Mesodermal cell (in vitro differentiated cells): ENCODE data around the gene PLD5. TPM values are rescaled to one million over a fixed set of nuclear protein-coding genes. Genes with fewer than 3 reads are reported as not detected.

ENCODE experiments used
- H3K27ac ChIP-seq: 2 replicates; pipeline ENCODE4 v1.7.0; 2013; ENCODE audit warnings: mild to moderate bottlenecking, low read depth, low read length, moderate library complexity; ENCODE audit not compliant: severe bottlenecking
- H3K36me3 ChIP-seq: 2 replicates; pipeline ENCODE4 v1.7.1; 2013; ENCODE audit warnings: mild to moderate bottlenecking, low read length, moderate library complexity; ENCODE audit not compliant: control insufficient read depth, insufficient read depth
- H3K4me1 ChIP-seq: one replicate; pipeline ENCODE4 v1.7.1; 2013; ENCODE audit warnings: mild to moderate bottlenecking, low read length; ENCODE audit not compliant: insufficient read depth, control insufficient read depth, poor library complexity, severe bottlenecking
- H3K4me3 ChIP-seq: 2 replicates; pipeline ENCODE4 v1.7.0; 2013; ENCODE audit warnings: low read length, control low read depth, mild to moderate bottlenecking; ENCODE audit not compliant: insufficient read depth, poor library complexity, severe bottlenecking; ENCODE audit errors: extremely low read depth
- H3K9me3 ChIP-seq: 2 replicates; pipeline ENCODE4 v1.7.1; 2013; ENCODE audit warnings: mild to moderate bottlenecking, low read length, moderate library complexity; ENCODE audit not compliant: control insufficient read depth
- WGBS, 2 experiments: methylation state at CpG; one replicate each; pipeline ENCODE4 v1.1.5; 2013; ENCODE audit warnings: missing lambda C conversion rate in 2 of 2; ENCODE audit not compliant: insufficient coverage in 2 of 2; 5-methylcytosine and 5-hydroxymethylcytosine counted together
- polyA plus RNA-seq, 2 experiments: library from polyadenylated mRNA; stranded (reverse); fragments of 50-300 nt; gene quantifications; one replicate each; pipeline ENCODE4 v1.2.3, GENCODE V29; 2013

PLD5 gene
- 1.2 TPM for polyA plus RNA-seq (2013, experiment 1 of 2)
- polyA plus RNA-seq (2013, experiment 2 of 2) = 0.86 TPM

DNA sequence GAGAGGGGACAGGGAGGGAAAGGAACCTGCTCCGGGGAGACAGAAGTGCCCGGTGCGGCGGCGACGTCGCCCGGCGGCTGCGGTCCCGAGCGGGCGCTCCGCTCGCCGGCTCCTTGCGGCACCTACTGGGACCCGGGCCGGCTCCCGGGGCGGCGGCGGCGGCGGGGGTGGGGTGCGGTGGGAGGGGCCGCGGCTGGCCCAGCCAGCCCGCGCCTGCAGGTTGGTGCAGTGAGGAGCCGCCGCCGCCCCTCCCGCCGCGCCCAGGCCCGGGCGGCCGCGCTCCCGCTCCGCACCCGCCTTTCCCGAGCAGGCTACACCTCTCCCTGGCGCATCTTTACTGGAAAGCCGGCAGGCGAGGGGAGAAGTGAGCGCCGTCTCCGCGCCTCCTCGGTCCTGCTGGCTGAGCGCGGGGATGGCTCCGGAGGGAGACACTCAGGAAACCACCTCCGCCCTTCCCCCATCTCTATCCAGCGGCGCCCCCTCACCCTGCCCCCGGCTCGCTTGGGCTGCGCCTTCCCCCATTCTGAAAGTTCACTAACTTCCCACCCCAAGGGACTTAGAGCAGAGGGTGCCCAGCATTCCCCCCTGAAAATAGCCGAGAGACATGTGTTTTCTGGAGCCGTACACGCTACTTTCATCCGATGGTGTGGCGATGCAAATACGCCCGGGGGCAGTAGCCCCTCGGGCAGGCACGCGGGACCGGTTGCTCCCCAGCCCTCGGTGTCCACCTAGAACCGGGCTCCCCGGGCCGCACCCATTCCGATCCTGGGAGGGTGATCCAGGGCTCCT lies at the start of gene PLD5:
PLD5 (minus strand) TSS at position 127 of the 789 bp plus-strand sequence.
- H3K27ac ChIP-seq = no peak within 1 kb of the TSS
- H3K4me1 ChIP-seq = peaks cover 7% of the 10 kb centered on the region
- no peaks in the 10 kb centered on the region for H3K36me3 ChIP-seq
- WGBS, 2 experiments = 0% methylated on average over 31 to 36 of the region's 77 CpGs
- H3K4me3 ChIP-seq = peak within 1 kb of the TSS; percentile 44
- no peaks in the 10 kb centered on the region for H3K9me3 ChIP-seq

DNA sequence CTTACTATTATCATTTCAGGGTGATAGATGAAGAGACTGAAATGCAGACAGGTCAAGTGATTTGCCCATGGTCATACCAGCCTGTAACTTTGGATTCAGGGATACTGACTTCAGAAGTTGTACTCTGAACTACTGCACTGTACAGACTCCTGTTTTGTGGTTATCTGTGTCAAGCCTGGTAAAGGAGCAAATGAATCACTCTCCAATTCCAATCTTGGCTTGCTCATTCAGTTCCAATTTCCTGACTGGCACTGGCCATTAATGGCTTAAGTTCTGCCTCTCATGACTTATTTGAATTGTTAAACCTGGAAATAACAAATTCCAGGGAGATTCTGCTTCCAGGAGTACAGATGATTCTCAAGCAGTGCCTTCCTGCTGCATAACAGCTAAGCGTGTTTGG lies 45.4 kb upstream of the PLD5 start:
- H3K36me3 ChIP-seq = no peaks in the 10 kb centered on the region
- no peaks in the 10 kb centered on the region for H3K9me3 ChIP-seq
- peak overlapping the region; percentile 30 for H3K27ac ChIP-seq
- no peaks in the 10 kb centered on the region for H3K4me1 ChIP-seq
- WGBS, 2 experiments = no CpG with 5 or more reads among the region's 1 CpG
- H3K4me3 ChIP-seq = no peak overlapping the region

DNA sequence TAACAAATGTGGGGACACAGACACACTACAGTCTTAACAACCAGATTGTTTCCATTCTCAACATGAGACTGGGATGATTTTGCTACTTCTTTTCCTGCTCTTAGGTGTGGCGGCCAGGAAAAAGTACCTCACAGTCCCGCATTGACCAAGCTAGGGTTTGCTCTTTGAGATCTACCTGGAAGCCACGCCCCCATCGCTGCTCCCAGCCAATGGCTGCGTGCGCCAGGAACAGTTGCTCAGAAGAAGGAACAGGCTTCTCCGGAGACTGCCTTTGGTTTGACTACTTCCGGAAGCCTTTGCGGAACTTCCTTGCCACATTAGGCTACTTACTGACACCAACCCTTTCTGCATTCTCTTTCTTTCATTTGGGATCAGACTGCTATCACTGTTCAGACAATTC lies 44.2 kb upstream of the PLD5 start:
- no peaks in the 10 kb centered on the region for H3K4me1 ChIP-seq
- H3K4me3 ChIP-seq = no peak overlapping the region
- H3K36me3 ChIP-seq = no peaks in the 10 kb centered on the region
- no peak overlapping the region for H3K27ac ChIP-seq
- H3K9me3 ChIP-seq = no peaks in the 10 kb centered on the region
- 93 to 95% methylated on average over 6 to 9 of the region's 9 CpGs for WGBS, 2 experiments

DNA sequence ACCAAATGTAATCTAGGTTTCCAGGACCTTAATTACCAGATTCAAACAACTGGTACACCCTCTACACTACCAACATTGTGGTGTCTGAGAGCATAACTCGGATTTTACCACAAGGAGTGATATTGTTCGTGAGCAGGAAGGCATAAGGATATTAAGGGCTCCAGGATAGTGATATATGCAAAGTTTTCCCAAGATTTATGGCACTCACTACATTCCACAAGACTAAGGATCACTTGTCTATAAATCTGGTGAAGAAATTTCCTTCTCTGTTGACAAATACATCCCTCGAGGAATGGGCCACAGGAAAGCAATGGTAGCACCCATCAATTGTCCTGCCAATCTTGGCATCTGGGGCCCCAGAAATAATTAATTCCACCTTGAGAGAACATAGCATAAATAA lies 43.1 kb upstream of the PLD5 start:
- Histone ChIP-seq H3K36me3 (no peaks in the 10 kb centered on the region), H3K9me3 (no peaks in the 10 kb centered on the region), H3K4me1 (no peaks in the 10 kb centered on the region), H3K4me3 (no peak overlapping the region), H3K27ac (no peak overlapping the region)
- WGBS, 2 experiments = no CpG with 5 or more reads among the region's 3 CpGs

DNA sequence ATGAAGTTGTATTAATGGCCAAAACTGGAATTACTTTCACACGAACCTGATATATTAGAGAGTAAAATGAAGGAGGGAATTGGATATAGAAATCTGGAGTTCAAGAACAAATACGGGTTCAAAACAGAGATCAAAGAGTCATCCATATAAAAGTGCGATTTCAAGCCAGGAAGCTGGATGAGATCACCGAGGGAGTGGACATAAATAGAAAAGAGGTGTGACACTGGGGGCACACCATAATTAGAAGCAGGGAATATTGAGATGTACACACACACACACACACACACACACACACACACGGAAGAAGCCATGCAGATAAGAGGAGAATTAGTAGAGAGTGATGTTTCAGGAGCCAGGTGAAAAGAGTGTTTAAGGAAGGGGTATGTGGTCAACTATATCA lies 32.3 kb upstream of the PLD5 start:
- Histone ChIP-seq H3K36me3 (no peaks in the 10 kb centered on the region), H3K9me3 (no peaks in the 10 kb centered on the region), H3K4me1 (no peaks in the 10 kb centered on the region), H3K4me3 (no peak overlapping the region), H3K27ac (no peak overlapping the region)
- 93 to 97% methylated on average over 3 of the region's 5 CpGs for WGBS, 2 experiments

GRCh38 chr1:242556276-242556675 lies 31.8 kb upstream of the PLD5 start:
- H3K27ac ChIP-seq = no peak overlapping the region
- no peaks in the 10 kb centered on the region for H3K4me1 ChIP-seq
- H3K36me3 ChIP-seq = no peaks in the 10 kb centered on the region
- H3K9me3 ChIP-seq = no peaks in the 10 kb centered on the region
- no peak overlapping the region for H3K4me3 ChIP-seq

DNA sequence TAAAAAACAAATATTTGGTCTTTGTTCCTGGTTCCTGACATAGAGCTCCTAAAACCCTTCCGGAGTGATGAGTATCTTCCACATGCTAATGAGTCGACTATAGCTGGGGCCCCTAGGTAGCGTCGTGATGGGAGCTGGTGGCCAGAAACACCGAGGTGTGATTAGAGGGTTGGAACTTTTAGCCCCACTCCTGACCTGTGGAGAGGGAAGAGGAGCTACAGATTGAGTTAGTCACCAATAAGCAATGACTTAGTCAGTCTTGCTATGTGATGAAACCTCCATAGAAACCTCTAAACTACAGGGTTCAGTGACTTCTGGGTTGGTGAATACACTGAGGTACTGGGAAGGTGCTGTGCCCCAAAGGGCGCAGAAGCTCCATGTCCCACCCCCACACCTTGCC lies 30.1 kb upstream of the PLD5 start:
- Histone ChIP-seq H3K36me3 (no peaks in the 10 kb centered on the region), H3K4me3 (no peak overlapping the region), H3K27ac (no peak overlapping the region), H3K4me1 (no peaks in the 10 kb centered on the region), H3K9me3 (no peaks in the 10 kb centered on the region)
- 73 to 77% methylated on average over 5 of the region's 6 CpGs for WGBS, 2 experiments

DNA sequence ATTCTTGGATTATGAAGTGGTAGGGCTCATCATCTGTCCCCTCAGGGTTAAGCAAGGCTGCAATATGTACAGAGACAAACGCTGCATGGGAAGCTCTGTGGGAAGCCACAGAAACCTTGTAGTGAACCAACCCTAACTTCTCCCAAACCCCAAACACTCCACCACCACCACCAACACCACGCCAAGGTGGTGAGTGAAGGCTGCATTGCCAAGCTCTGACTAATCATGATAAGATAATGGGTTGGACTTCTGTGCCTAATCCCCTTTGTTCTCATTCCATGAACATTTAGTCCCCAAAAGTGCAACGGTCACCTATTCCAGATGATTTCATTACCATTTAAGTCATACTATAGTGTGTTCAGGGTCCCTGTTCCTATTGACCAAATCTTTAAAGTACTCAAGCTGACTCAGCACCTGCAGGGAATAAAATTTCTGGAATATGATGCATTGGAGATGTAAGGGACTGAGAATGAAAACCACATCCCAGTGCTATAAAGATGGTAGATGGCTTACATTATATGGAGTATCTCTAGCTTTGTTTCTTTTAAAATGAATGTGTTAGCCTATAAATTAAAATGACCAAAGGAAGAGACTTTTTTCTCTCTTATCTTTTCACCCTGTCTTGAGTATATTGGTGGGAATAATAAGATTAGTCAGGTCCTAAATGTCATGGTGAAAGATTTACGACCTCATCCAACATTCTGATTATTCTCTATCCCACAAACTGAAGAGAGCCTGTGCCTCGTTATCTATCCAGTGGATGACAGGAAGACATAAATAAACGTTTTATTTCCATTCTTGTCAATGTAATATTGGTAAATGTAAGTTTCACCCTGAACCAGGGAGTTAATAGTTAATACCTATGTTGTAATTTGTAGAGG lies 22.6 kb upstream of the PLD5 start:
- H3K9me3 ChIP-seq = no peaks in the 10 kb centered on the region
- no peak overlapping the region for H3K4me3 ChIP-seq
- H3K36me3 ChIP-seq = no peaks in the 10 kb centered on the region
- WGBS, 2 experiments = 57 to 89% methylated on average over 1 to 3 of the region's 6 CpGs
- H3K4me1 ChIP-seq = no peaks in the 10 kb centered on the region
- no peak overlapping the region for H3K27ac ChIP-seq

DNA sequence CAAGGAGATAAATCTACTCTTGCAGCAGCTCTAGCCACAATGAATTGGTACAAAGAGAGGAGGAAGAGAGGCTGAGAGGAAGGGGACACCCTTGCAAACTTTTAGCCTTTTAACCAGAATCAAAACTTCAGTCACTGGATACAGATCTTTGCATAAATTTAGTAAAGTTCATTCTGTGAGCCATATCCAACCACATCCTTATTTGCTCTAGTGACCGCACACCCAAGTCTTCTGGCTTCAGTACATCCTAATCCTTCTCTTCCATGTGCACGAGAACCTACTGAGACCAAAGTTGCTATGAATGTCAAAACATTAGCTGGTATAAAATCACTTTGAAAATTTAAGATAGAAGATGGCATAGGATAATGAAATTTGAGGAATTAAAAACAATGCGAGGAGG lies 21.9 kb upstream of the PLD5 start:
- no peaks in the 10 kb centered on the region for H3K4me1 ChIP-seq
- H3K4me3 ChIP-seq = no peak overlapping the region
- no peaks in the 10 kb centered on the region for H3K9me3 ChIP-seq
- no peak overlapping the region for H3K27ac ChIP-seq
- no peaks in the 10 kb centered on the region for H3K36me3 ChIP-seq
- 100% methylated on average over 1 of the region's 3 CpGs for WGBS, 2 experiments

DNA sequence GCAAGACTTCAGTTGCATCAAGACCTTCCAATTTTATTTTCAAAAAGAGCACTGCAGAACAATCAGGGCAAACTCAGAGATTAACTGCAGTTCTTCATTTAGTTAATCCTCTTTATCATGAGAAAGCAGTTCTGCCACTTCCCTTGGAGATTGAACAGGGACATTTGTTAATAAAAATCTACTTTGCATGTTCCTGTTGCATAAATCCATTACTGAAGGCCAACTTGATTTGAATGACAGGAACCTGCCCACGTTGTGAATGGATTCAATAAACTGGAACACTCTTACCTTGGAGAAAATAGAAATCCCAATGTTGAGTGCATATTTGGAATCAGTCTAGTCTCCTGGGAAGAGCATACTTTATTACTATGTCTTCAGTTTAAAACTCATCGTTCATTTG lies 19.6 kb upstream of the PLD5 start:
- H3K4me3 ChIP-seq = no peak overlapping the region
- H3K9me3 ChIP-seq = no peaks in the 10 kb centered on the region
- no peaks in the 10 kb centered on the region for H3K4me1 ChIP-seq
- H3K27ac ChIP-seq = no peak overlapping the region
- WGBS, 2 experiments = 40% methylated on average over 1 of the region's 2 CpGs; no CpG with 5 or more reads in 1 of the 2 experiments
- no peaks in the 10 kb centered on the region for H3K36me3 ChIP-seq

DNA sequence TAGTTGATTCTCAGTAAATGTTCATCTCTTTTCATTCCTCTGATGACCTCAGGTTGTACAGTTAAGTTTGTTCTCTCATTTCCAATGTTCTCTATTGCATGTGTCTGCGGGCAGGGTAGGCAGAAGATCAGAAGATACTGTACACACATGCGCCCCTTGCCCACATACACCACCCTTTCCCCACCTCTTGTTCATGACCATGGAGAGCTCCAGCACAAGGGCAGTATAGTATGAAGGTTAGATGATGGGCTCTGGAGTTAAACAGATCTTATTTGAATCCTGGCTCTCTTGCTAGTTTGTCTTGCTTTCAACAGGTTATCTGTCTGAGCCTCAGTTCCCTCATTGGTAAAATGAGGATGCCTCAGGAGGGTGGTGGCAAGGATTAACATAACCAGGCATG lies 17.8 kb upstream of the PLD5 start:
- no CpG with 5 or more reads among the region's 2 CpGs for WGBS, 2 experiments
- H3K4me3 ChIP-seq = no peak overlapping the region
- H3K36me3 ChIP-seq = no peaks in the 10 kb centered on the region
- no peaks in the 10 kb centered on the region for H3K9me3 ChIP-seq
- H3K27ac ChIP-seq = no peak overlapping the region
- H3K4me1 ChIP-seq = no peaks in the 10 kb centered on the region
